ENCODE results near the gene VAPB.
"Not testable (repeated sequence)": the region's sequence is repeated elsewhere in the genome, so short reads cannot be mapped to it uniquely, and the experiment has no call there.

VAPB gene

GRCh38 chr20:58407966-58408557 is 19.0 kb downstream of the VAPB start:
- Histone ChIP-seq H3K27ac (ENCODE audit: poor library complexity, severe bottlenecking) (peak overlapping the region; percentile 66), H3K4me3 (ENCODE audit: severe bottlenecking) (no peak overlapping the region), H3K27me3 (ENCODE audit: insufficient read depth, poor library complexity, severe bottlenecking) (no peaks in the 10 kb centered on the region), H3K9me3 (ENCODE audit: severe bottlenecking) (no peaks in the 10 kb centered on the region), H3K4me1 (ENCODE audit: insufficient read depth, poor library complexity, severe bottlenecking) (peaks cover 45% of the 10 kb centered on the region), H3K36me3 (ENCODE audit: low read depth) (peaks cover 37% of the 10 kb centered on the region)
- ATAC-seq (ENCODE audit: low read depth): no peak
- no peak for DNase-seq (ENCODE audit: low spot score)
- TF ChIP-seq CTCF (IDR thresholded peaks at IDR 0.05; ENCODE audit: poor library complexity, severe bottlenecking): no peak

GRCh38 chr20:58408603-58409246 is 19.7 kb downstream of the VAPB start:
- peaks cover 45% of the 10 kb centered on the region for H3K4me1 ChIP-seq (ENCODE audit: insufficient read depth, poor library complexity, severe bottlenecking)
- TF ChIP-seq CTCF (IDR thresholded peaks at IDR 0.05; ENCODE audit: poor library complexity, severe bottlenecking): no peak
- H3K36me3 ChIP-seq (ENCODE audit: low read depth): peaks cover 37% of the 10 kb centered on the region
- peak overlapping the region; percentile 66 for H3K27ac ChIP-seq (ENCODE audit: poor library complexity, severe bottlenecking)
- DNase-seq (ENCODE audit: low spot score) (no peak), ATAC-seq (ENCODE audit: low read depth) (peak; percentile 45; the same call in 2 of the 3 replicates)
- H3K27me3 ChIP-seq (ENCODE audit: insufficient read depth, poor library complexity, severe bottlenecking): no peaks in the 10 kb centered on the region
- no peaks in the 10 kb centered on the region for H3K9me3 ChIP-seq (ENCODE audit: severe bottlenecking)
- H3K4me3 ChIP-seq (ENCODE audit: severe bottlenecking): no peak overlapping the region

DNA sequence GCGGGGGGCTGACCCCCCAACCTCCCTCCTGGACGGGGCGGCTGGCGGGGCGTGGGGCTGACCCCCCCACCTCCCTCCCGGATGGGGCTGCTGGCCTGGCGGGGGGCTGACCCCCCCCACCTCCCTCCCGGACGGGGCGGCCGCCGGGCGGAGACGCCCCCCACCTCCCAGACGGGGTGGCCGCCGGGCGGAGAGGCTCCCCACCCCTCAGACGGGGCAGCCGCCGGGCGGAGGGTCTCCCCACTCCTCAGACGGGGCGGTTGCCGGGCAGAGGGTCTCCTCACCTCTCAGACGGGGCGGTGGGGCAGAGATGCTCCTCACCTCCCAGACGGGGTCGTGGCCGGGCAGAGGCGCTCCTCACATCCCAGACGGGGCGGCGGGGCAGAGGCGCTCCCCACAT is 25.2 kb downstream of the VAPB start:
- not testable (repeated sequence) for DNase-seq (ENCODE audit: low spot score); H3K9me3 ChIP-seq (ENCODE audit: severe bottlenecking); H3K27me3 ChIP-seq (ENCODE audit: insufficient read depth, poor library complexity, severe bottlenecking); H3K4me1 ChIP-seq (ENCODE audit: insufficient read depth, poor library complexity, severe bottlenecking); ATAC-seq (ENCODE audit: low read depth); H3K4me3 ChIP-seq (ENCODE audit: severe bottlenecking); H3K27ac ChIP-seq (ENCODE audit: poor library complexity, severe bottlenecking)
- peaks cover 68% of the 10 kb centered on the region for H3K36me3 ChIP-seq (ENCODE audit: low read depth)

DNA sequence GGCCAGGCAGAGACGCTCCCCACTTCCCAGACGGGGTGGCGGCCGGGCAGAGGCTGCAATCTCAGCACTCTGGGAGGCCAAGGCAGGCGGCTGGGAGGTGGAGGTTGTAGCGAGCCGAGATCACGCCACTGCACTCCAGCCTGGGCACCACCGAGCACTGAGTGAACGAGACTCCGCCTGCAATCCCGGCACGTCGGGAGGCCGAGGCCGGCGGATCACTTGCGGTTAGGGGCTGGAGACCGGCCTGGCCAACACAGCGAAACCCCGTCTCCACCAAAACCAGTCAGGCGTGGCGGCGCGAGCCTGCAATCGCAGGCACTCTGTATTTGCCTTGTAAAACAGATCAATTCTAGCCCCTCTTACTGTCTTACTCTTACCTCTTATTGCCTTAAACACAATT is 25.8 kb downstream of the VAPB start:
- H3K27me3 ChIP-seq (ENCODE audit: insufficient read depth, poor library complexity, severe bottlenecking); DNase-seq (ENCODE audit: low spot score); H3K9me3 ChIP-seq (ENCODE audit: severe bottlenecking); H3K4me3 ChIP-seq (ENCODE audit: severe bottlenecking); H3K4me1 ChIP-seq (ENCODE audit: insufficient read depth, poor library complexity, severe bottlenecking); ATAC-seq (ENCODE audit: low read depth); H3K27ac ChIP-seq (ENCODE audit: poor library complexity, severe bottlenecking): not testable (repeated sequence)
- H3K36me3 ChIP-seq (ENCODE audit: low read depth): peaks cover 68% of the 10 kb centered on the region

- Histone ChIP-seq H3K9me3 (ENCODE audit: severe bottlenecking) (no peaks in the 10 kb centered on the region), H3K4me3 (ENCODE audit: severe bottlenecking) (no peak overlapping the region), H3K36me3 (ENCODE audit: low read depth) (peaks cover 71% of the 10 kb centered on the region), H3K27ac (ENCODE audit: poor library complexity, severe bottlenecking) (no peak overlapping the region), H3K27me3 (ENCODE audit: insufficient read depth, poor library complexity, severe bottlenecking) (no peaks in the 10 kb centered on the region), H3K4me1 (ENCODE audit: insufficient read depth, poor library complexity, severe bottlenecking) (peaks cover 16% of the 10 kb centered on the region)
- DNase-seq (ENCODE audit: low spot score) (no peak), ATAC-seq (ENCODE audit: low read depth) (no peak)
- no peak for TF ChIP-seq CTCF (IDR thresholded peaks at IDR 0.05; ENCODE audit: poor library complexity, severe bottlenecking)
These were observed 27.0 kb downstream of the VAPB start for GRCh38 chr20:58416057-58416456.

- no peak for ATAC-seq (ENCODE audit: low read depth)
- Histone ChIP-seq H3K27me3 (ENCODE audit: insufficient read depth, poor library complexity, severe bottlenecking) (no peaks in the 10 kb centered on the region), H3K36me3 (ENCODE audit: low read depth) (peaks cover 74% of the 10 kb centered on the region), H3K9me3 (ENCODE audit: severe bottlenecking) (no peaks in the 10 kb centered on the region), H3K27ac (ENCODE audit: poor library complexity, severe bottlenecking) (no peak overlapping the region), H3K4me1 (ENCODE audit: insufficient read depth, poor library complexity, severe bottlenecking) (peaks cover 16% of the 10 kb centered on the region), H3K4me3 (ENCODE audit: severe bottlenecking) (no peak overlapping the region)
- no peak for TF ChIP-seq CTCF (IDR thresholded peaks at IDR 0.05; ENCODE audit: poor library complexity, severe bottlenecking)
- no peak for DNase-seq (ENCODE audit: low spot score)
These were observed 27.8 kb downstream of the VAPB start for GRCh38 chr20:58416835-58417234.

Data from RWPE2 (cell line).